MM.1S (cell line): ENCODE measurements around the gene PLEKHH2.

Experiments used
- DNase-seq: peaks from one replicate; pipeline ENCODE4 v3.0.0-alpha.2; 2015
- H2AFZ ChIP-seq: fragments of 300-600 bp; sonication (generic); 2 replicates; pipeline ENCODE4 v1.6.0; 2016; ENCODE audit warnings: antibody characterized with exemption, low read length
- H3F3A ChIP-seq: fragments of 300-600 bp; sonication (generic); 2 replicates; pipeline ENCODE4 v1.6.1; 2016; ENCODE audit warnings: mild to moderate bottlenecking, antibody characterized with exemption, low read length, moderate library complexity, mixed read lengths; ENCODE audit not compliant: insufficient read depth
- H3K27ac ChIP-seq: fragments of 300-600 bp; sonication (generic); 2 replicates; pipeline ENCODE4 v1.5.1; 2016; ENCODE audit warnings: mild to moderate bottlenecking, low read length
- H3K27me3 ChIP-seq: fragments of 300-600 bp; sonication (generic); replicated peaks from 2 replicates; pipeline ENCODE4 v1.6.0; 2016; ENCODE audit warnings: low read length; ENCODE audit not compliant: insufficient read depth
- H3K36me3 ChIP-seq: fragments of 300-600 bp; sonication (generic); replicated peaks from 2 replicates; pipeline ENCODE4 v1.6.1; 2016; ENCODE audit warnings: mild to moderate bottlenecking, low read length, mixed read lengths; ENCODE audit not compliant: insufficient read depth
- H3K4me1 ChIP-seq: fragments of 300-600 bp; sonication (generic); 2 replicates; pipeline ENCODE4 v1.6.1; 2016; ENCODE audit warnings: low read length, mixed read lengths
- H3K4me2 ChIP-seq: fragments of 300-600 bp; sonication (generic); 2 replicates; pipeline ENCODE4 v1.6.0; 2016; ENCODE audit warnings: low read depth, low read length
- H3K4me3 ChIP-seq: fragments of 300-600 bp; sonication (generic); 2 replicates; pipeline ENCODE4 v1.5.1; 2016; ENCODE audit warnings: low read length, mixed read lengths
- H3K79me2 ChIP-seq: fragments of 300-600 bp; sonication (generic); 2 replicates; pipeline ENCODE4 v1.6.1; 2016; ENCODE audit warnings: mixed run types, low read length, mixed read lengths
- H3K9ac ChIP-seq: fragments of 300-600 bp; sonication (generic); 2 replicates; pipeline ENCODE4 v1.6.1; 2016; ENCODE audit warnings: low read length, mixed read lengths
- H3K9me2 ChIP-seq: fragments of 300-600 bp; sonication (generic); replicated peaks from 2 replicates; pipeline ENCODE4 v1.6.1; 2016; ENCODE audit warnings: mild to moderate bottlenecking, low read length, mixed read lengths; ENCODE audit not compliant: insufficient read depth
- H3K9me3 ChIP-seq: fragments of 300-600 bp; sonication (generic); replicated peaks from 2 replicates; pipeline ENCODE4 v1.6.1; 2016; ENCODE audit warnings: mild to moderate bottlenecking, low read length, mixed read lengths; ENCODE audit not compliant: insufficient read depth
- H4K20me1 ChIP-seq: fragments of 300-600 bp; sonication (generic); 2 replicates; pipeline ENCODE4 v1.6.1; 2016; ENCODE audit warnings: mild to moderate bottlenecking, low read length, moderate library complexity, mixed read lengths; ENCODE audit not compliant: insufficient read depth
- EZH2 ChIP-seq: fragments of 300-600 bp; sonication (generic); optimal IDR thresholded peaks from 2 replicates; pipeline ENCODE3; 2017; ENCODE audit warnings: low read depth, mild to moderate bottlenecking, antibody characterized with exemption, low read length, mixed read lengths
- EZH2phosphoT487 ChIP-seq: fragments of 300-600 bp; sonication (generic); IDR thresholded peaks from 2 replicates; pipeline ENCODE4 v1.6.1; 2018; ENCODE audit warnings: antibody characterized with exemption, low read length
- TF ChIP-seq, protein P1 (sequence below): fragments of 300-600 bp; sonication (generic); IDR thresholded peaks from 2 replicates; pipeline ENCODE4 v1.5.1; 2016; ENCODE audit warnings: antibody characterized with exemption, low read length, mixed read lengths

The PLEKHH2 gene

DNA sequence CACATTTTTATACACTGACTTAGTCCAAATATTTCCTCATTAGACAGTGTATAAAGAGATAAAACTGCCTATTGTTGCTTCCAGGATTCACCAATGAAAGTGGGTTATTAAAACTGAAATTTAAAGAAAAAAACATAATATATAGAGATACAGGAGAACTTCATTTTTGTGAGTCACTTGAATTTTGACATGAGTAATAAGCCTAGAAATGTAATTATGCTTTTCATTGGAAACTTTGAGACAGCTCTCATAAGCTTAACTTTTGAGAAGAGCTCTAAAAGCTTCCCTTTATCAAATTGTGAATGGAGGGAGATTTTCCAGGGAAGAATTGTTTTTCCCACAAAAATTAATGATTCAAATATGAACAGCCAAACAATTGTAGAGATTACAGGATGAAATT is 150.8 kb downstream of the PLEKHH2 start:
- Histone ChIP-seq H3K36me3 (no peaks in the 10 kb centered on the region), H3K4me1 (no peaks in the 10 kb centered on the region), H3K4me2 (no peak overlapping the region), H3K27me3 (no peaks in the 10 kb centered on the region), H3K9me3 (no peaks in the 10 kb centered on the region), H2AFZ (no peak overlapping the region), H3K9me2 (no peaks in the 10 kb centered on the region), H3K79me2 (no peaks in the 10 kb centered on the region), H3K4me3 (no peak overlapping the region), H3K27ac (no peak overlapping the region), H3K9ac (no peak overlapping the region), H3F3A (no peaks in the 10 kb centered on the region), H4K20me1 (no peaks in the 10 kb centered on the region)
- TF ChIP-seq EZH2, result no peak
- no peak for TF ChIP-seq EZH2phosphoT487
- TF ChIP-seq, protein P1, sequence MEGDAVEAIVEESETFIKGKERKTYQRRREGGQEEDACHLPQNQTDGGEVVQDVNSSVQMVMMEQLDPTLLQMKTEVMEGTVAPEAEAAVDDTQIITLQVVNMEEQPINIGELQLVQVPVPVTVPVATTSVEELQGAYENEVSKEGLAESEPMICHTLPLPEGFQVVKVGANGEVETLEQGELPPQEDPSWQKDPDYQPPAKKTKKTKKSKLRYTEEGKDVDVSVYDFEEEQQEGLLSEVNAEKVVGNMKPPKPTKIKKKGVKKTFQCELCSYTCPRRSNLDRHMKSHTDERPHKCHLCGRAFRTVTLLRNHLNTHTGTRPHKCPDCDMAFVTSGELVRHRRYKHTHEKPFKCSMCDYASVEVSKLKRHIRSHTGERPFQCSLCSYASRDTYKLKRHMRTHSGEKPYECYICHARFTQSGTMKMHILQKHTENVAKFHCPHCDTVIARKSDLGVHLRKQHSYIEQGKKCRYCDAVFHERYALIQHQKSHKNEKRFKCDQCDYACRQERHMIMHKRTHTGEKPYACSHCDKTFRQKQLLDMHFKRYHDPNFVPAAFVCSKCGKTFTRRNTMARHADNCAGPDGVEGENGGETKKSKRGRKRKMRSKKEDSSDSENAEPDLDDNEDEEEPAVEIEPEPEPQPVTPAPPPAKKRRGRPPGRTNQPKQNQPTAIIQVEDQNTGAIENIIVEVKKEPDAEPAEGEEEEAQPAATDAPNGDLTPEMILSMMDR, result no peak
- DNase-seq, result no peak

DNA sequence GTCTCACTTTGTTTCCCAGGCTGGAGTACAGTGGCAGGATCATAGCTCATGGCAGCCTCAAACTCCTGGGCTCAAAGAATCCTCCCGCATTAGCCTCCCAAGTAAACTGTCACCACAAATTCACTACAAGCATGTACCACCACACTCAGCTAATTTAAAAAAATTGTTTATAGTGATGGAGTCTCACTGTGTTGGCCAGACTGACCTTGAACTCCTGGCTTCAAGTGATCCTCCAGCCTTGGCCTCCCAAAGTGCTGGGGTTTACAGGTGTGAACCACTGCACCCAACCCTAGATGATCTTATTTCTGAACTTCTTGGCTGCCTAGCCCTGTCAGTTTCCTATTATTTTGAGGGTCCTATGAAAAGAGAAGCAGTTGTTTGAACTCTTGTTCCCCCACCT is 151.6 kb downstream of the PLEKHH2 start:
- H3K27me3 ChIP-seq, result no peaks in the 10 kb centered on the region
- no peak overlapping the region for H3K4me3 ChIP-seq
- TF ChIP-seq, protein P1, result no peak
- TF ChIP-seq EZH2 (no peak), EZH2phosphoT487 (no peak)
- H3K9me3 ChIP-seq, result no peaks in the 10 kb centered on the region
- no peaks in the 10 kb centered on the region for H4K20me1 ChIP-seq
- H3K27ac ChIP-seq, result no peak overlapping the region
- H3K9ac ChIP-seq, result no peak overlapping the region
- H3K4me2 ChIP-seq, result no peak overlapping the region
- no peaks in the 10 kb centered on the region for H3K9me2 ChIP-seq
- no peak for DNase-seq
- H2AFZ ChIP-seq, result no peak overlapping the region
- no peaks in the 10 kb centered on the region for H3K36me3 ChIP-seq
- H3K4me1 ChIP-seq, result no peaks in the 10 kb centered on the region
- H3K79me2 ChIP-seq, result no peaks in the 10 kb centered on the region
- no peaks in the 10 kb centered on the region for H3F3A ChIP-seq

DNA sequence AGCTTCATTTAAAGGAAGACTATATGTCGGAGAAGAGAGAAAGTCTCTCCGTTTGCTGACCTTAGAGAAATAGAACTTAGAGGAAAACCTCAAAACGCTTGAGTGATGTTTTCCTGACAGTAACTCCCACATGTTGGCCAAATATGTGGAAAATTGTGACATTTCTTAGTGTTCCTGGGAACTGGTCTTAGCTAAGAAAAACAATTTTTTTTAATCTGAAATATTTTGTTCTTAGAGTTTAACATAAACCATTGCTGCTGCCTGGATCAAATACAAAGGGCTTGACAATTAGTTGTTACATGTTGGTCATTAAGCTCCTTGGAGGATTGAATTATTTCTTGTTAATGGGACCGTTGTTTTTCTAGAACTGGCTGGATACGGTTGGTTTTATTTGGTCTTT is 153.1 kb downstream of the PLEKHH2 start:
- Histone ChIP-seq H4K20me1 (no peaks in the 10 kb centered on the region), H3K9me3 (no peaks in the 10 kb centered on the region), H3K4me3 (no peak overlapping the region), H3K36me3 (no peaks in the 10 kb centered on the region), H3K4me1 (no peaks in the 10 kb centered on the region), H3K4me2 (no peak overlapping the region), H3K27me3 (no peaks in the 10 kb centered on the region), H2AFZ (no peak overlapping the region), H3K79me2 (no peaks in the 10 kb centered on the region), H3K9me2 (no peaks in the 10 kb centered on the region), H3K9ac (no peak overlapping the region), H3K27ac (no peak overlapping the region), H3F3A (no peaks in the 10 kb centered on the region)
- TF ChIP-seq, protein P1, result no peak
- no peak for TF ChIP-seq EZH2phosphoT487
- TF ChIP-seq EZH2, result no peak
- DNase-seq, result no peak
